GM18868 (cell line): Measurements from ENCODE around the gene TIFAB.

Experiments used
- ATAC-seq: cut with Tn5 transposase; IDR thresholded peaks from one replicate; pipeline ENCODE4 v1.9.1; 2021; ENCODE audit warnings: mild to moderate bottlenecking, moderate library complexity; ENCODE audit not compliant: unreplicated experiment

The TIFAB gene

GRCh38 chr5:135444360-135444759, 7.8 kb downstream of the TIFAB start:
- ATAC-seq, result no peak

DNA sequence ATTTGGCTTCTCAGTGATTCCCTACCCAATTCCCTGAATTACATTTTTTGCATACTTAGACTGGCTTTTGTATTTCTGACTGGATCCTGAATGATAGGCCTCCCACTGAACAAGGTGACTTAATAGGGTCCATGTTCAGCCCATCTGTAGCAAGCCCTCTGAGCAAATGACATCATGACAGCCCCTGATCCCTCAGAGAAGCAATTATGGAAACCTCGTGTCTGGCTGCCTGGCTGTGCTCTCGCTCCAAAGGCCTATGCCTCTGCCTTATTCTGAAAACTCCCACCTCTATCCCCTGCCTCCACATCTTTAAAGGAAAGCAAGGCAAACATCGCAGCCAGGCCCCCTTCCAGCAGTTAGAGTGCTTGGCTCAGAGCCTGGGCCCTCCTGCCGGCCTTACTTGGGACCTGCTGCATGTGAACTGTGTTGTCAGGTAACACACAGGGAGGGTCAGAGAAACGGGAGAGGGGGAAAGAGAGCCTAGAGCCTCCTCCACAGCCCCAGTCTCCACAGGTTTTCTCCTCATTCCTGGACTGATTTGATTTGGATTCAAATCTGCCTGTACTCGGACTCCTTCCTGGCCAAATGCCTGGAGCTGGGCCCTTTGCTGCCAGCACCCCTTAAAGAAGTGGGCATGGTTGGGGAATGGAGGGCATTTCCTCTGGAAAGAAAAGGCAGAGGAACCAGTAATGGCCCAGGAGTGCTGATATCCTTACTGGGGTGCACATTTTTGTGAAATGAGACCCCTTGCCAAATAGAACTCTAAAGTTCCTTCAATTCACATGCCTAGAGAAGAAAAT, 8.8 kb downstream of the TIFAB start:
- no peak for ATAC-seq

GRCh38 chr5:135442431-135443160, 9.6 kb downstream of the TIFAB start:
- no peak for ATAC-seq

DNA sequence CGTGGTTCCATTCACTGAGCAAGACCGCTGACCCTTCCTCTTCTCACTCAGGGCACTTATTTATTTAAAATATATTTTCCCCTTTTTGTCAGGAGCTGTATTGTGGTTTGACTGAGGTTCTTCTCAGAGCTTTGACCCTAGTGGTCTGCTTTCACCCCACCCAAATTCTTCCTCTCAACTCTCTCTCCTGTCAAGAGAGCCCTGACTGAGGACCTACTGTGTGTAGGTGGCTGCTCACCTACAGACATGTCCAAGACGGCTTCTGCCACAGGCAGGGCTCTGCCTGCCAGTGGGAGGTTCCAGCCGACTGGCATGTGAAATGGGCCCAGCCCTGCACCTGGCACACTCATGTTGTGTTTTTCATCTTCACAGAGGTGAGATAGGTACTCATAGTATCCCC, 10.2 kb downstream of the TIFAB start:
- ATAC-seq, result no peak

DNA sequence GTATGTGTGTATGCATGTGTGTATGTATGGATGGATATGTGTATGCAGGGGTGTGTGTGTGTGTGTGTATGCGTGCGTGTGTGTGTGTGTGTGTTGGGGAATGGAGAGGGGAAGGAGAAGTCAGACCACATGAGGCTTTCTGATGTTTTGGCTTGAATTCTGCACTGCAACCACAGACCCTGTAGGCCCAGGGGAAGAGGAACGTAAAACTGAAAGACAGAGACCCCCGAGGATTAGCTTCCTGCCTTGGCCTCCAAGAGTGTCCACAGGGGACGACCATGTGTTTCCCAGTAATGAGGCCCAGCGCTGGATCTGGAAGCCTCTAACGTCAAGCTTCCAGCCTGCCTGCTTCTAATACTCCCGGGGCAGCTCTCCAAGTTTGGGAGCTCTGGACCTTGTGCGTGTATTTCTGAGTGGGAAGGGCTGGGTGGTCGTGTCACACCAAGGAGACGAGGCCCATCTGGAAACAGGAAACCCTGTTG, 10.8 kb downstream of the TIFAB start:
- ATAC-seq, result no peak

DNA sequence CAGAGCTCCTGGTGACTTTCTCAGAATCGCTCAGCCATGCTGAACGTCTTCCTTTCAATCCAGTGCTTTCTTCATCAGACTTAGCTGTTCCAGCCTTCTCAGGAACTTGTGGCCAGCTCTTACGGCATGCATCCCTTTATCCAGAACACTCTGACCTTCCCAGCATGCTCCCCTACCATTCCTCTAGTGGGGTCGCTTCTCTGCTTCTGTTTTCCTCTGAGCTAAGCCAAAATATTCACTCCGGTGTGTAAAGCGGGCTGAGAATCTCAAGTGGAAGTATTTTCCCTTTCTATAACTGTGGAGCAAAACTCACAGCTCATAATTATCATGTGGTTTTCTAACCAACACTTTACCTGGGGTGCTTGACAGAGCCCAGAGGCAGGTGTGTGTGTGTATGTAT, 11.2 kb downstream of the TIFAB start:
- ATAC-seq, result no peak

DNA sequence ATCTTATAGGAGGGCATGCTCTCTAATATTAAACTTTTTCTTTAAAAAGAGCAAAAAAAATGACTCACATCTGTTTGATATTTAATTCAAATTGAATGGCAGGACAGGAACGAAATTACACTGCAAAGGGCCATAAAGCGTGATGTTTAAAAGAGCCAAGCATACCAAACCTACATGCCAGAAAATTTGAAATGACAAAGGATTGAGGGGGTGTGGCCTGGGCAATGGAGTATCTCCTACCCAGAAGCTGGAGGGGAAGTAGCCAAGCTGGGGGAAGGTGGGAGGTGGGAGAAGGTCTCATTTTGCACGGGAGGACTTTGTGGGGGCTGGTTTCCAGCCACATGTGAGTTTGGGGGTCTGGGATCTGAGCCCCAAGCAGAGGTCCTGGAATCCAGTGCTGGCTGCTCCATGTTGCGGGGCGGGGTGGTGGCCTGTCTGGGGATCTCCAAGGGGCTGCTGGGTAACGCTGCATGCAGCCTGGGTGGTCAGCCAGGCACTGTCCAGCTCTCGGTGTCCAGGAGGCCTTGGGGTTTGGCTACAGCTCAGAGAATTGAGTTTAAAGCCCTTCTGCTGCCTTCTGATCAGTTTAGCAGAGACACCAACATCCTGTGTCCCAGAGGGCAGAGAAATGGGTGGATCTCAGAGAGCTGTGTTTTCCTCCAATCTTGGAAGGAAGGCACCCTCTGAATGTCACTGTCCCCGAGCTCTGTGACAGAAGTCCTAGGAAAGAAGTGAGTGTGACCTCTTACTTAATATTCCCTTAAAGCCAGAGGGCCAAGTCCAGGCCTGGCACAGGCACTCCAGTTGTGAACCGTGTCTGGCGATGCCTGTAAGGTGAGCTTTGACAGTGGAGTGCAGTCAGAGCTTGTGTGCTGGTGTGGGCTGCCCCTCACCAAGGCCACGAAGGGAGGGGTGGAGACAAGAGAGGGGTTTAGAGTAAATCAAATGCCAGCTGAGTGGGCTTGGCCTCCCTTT, 12.6 kb downstream of the TIFAB start:
- no peak for ATAC-seq

GRCh38 chr5:135438636-135439221, 13.4 kb downstream of the TIFAB start:
- ATAC-seq, result no peak

GRCh38 chr5:135437796-135438560, 14.2 kb downstream of the TIFAB start:
- no peak for ATAC-seq

GRCh38 chr5:135437422-135437795, 14.7 kb downstream of the TIFAB start:
- ATAC-seq, result peak; percentile 26

DNA sequence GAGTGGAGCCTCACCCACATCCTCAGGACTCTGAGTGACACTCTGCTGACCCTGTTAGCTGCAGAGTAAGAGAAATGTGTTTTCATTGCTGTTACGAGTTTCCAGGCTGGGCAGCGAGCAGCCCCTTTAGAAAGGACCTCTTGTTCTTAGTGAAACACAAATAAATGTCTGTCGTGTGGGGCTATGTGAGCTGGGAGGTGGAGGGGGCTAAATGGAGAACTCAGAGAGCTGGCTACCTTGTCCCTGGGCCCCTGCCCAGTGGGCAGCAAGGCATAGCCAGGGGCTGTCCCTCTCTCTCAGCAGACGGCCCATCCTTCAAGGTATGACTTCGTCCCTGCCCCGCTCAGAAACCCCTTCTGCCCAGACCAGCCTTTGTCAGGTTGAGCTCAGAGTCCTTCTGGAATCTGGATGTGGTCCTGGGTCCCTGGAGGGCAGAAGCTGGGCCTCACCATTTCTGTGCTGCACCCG, 15.2 kb downstream of the TIFAB start:
- peak; percentile 35 for ATAC-seq

GRCh38 chr5:135435467-135436330, 16.5 kb downstream of the TIFAB start:
- no peak for ATAC-seq

GRCh38 chr5:135434591-135435466, 17.3 kb downstream of the TIFAB start:
- no peak for ATAC-seq

- no peak for ATAC-seq
These were observed 18.3 kb downstream of the TIFAB start for GRCh38 chr5:135433681-135434426.

GRCh38 chr5:135432113-135432512, 20.0 kb downstream of the TIFAB start:
- no peak for ATAC-seq

GRCh38 chr5:135430135-135430437, 22.1 kb downstream of the TIFAB start:
- no peak for ATAC-seq
